ENCODE data around the gene GJC2. TPM values are rescaled to one million over a fixed set of nuclear protein-coding genes. Genes with fewer than 3 reads are reported as not detected.
"Not testable (repeated sequence)": the region's sequence is repeated elsewhere in the genome, so short reads cannot be mapped to it uniquely, and the experiment has no call there.

Gene GJC2
- total and polyA plus RNA-seq, 4 donors, result 0.10 to 0.79 (median 0.25) TPM; not detected in 1

- H3K27me3 ChIP-seq (ENCODE audit: control insufficient read depth in 4 of 4, insufficient read depth in 4 of 4, low read length in 3 of 4), result no peaks in the 10 kb centered on the region
- H3K9me3 ChIP-seq (ENCODE audit: control insufficient read depth in 4 of 4, low read length in 3 of 4), result no peaks in the 10 kb centered on the region
- H3K4me3 ChIP-seq (ENCODE audit: low read depth in 1 of 3, low read length in 3 of 3), result no peak overlapping the region
- DNase-seq (ENCODE audit: low spot score), result no peak
- 85% methylated on average over 7 of the region's 7 CpGs for WGBS
- H3K36me3 ChIP-seq (ENCODE audit: control insufficient read depth in 4 of 4, insufficient read depth in 3 of 4, low read depth in 1 of 4, low read length in 3 of 4), result peaks cover 0 to 15% (median 10%) of the 10 kb centered on the region in 4 donors
- no peak overlapping the region for H3K9ac ChIP-seq (ENCODE audit: low read depth in 1 of 2, low read length in 2 of 2)
- no peak overlapping the region for H3K27ac ChIP-seq (ENCODE audit: low read depth in 1 of 2, low read length in 2 of 2)
- H3K4me1 ChIP-seq (ENCODE audit: control insufficient read depth in 4 of 4, insufficient read depth in 4 of 4, low read length in 3 of 4), result peaks cover 2 to 22% (median 16%) of the 10 kb centered on the region in 4 donors
- no peak for TF ChIP-seq EGR1 (IDR thresholded peaks at IDR 0.05; ENCODE audit: low read depth in 2 of 2)
- TF ChIP-seq SP1 (IDR thresholded peaks at IDR 0.05), result no peak
- no peak for TF ChIP-seq RAD21 (IDR thresholded peaks at IDR 0.05)
- no peak for TF ChIP-seq HNF4A (conservative IDR thresholded peaks at IDR 0.05)
- no peak for TF ChIP-seq REST (IDR thresholded peaks at IDR 0.05)
- no peak for TF ChIP-seq YY1 (IDR thresholded peaks at IDR 0.05)
- no peak for TF ChIP-seq FOXA1 (IDR thresholded peaks at IDR 0.05)
- no peak for TF ChIP-seq JUND (IDR thresholded peaks at IDR 0.05)
- no peak for TF ChIP-seq TAF1 (conservative IDR thresholded peaks at IDR 0.05)
- TF ChIP-seq NR2F2 (IDR thresholded peaks at IDR 0.05), result no peak
- no peak for TF ChIP-seq GABPA (IDR thresholded peaks at IDR 0.05 in 1 of 2, conservative IDR thresholded peaks at IDR 0.05 in 1 of 2)
These were observed 39.2 kb upstream of the GJC2 start for GRCh38 chr1:228110556-228110955.

GRCh38 chr1:228111315-228111714, 38.4 kb upstream of the GJC2 start:
- not testable (repeated sequence) for DNase-seq (ENCODE audit: low spot score); H3K9ac ChIP-seq (ENCODE audit: low read depth in 1 of 2, low read length in 2 of 2); H3K9me3 ChIP-seq (ENCODE audit: control insufficient read depth in 4 of 4, low read length in 3 of 4); H3K27ac ChIP-seq (ENCODE audit: low read depth in 1 of 2, low read length in 2 of 2); H3K4me3 ChIP-seq (ENCODE audit: low read depth in 1 of 3, low read length in 3 of 3); H3K27me3 ChIP-seq (ENCODE audit: control insufficient read depth in 4 of 4, insufficient read depth in 4 of 4, low read length in 3 of 4)
- WGBS, result 93% methylated on average over 6 of the region's 6 CpGs
- Histone ChIP-seq H3K4me1 (ENCODE audit: control insufficient read depth in 4 of 4, insufficient read depth in 4 of 4, low read length in 3 of 4) (peaks cover 2 to 22% (median 16%) of the 10 kb centered on the region in 4 donors), H3K36me3 (ENCODE audit: control insufficient read depth in 4 of 4, insufficient read depth in 3 of 4, low read depth in 1 of 4, low read length in 3 of 4) (peaks cover 0 to 11% (median 6%) of the 10 kb centered on the region in 4 donors)

GRCh38 chr1:228112167-228112566, 37.6 kb upstream of the GJC2 start:
- 94% methylated on average over 7 of the region's 7 CpGs for WGBS
- Histone ChIP-seq H3K9ac (ENCODE audit: low read depth in 1 of 2, low read length in 2 of 2) (no peak overlapping the region), H3K4me3 (ENCODE audit: low read depth in 1 of 3, low read length in 3 of 3) (no peak overlapping the region), H3K27ac (ENCODE audit: low read depth in 1 of 2, low read length in 2 of 2) (no peak overlapping the region), H3K4me1 (ENCODE audit: control insufficient read depth in 4 of 4, insufficient read depth in 4 of 4, low read length in 3 of 4) (peaks cover 2 to 22% (median 16%) of the 10 kb centered on the region in 4 donors), H3K27me3 (ENCODE audit: control insufficient read depth in 4 of 4, insufficient read depth in 4 of 4, low read length in 3 of 4) (no peaks in the 10 kb centered on the region), H3K36me3 (ENCODE audit: control insufficient read depth in 4 of 4, insufficient read depth in 3 of 4, low read depth in 1 of 4, low read length in 3 of 4) (peaks cover 0 to 4% (median 2%) of the 10 kb centered on the region in 4 donors), H3K9me3 (ENCODE audit: control insufficient read depth in 4 of 4, low read length in 3 of 4) (no peaks in the 10 kb centered on the region)
- TF ChIP-seq HNF4A (conservative IDR thresholded peaks at IDR 0.05) (no peak), MAX (IDR thresholded peaks at IDR 0.05) (no peak), EGR1 (IDR thresholded peaks at IDR 0.05; ENCODE audit: low read depth in 2 of 2) (no peak), GABPA (IDR thresholded peaks at IDR 0.05 in 1 of 2, conservative IDR thresholded peaks at IDR 0.05 in 1 of 2) (no peak), SP1 (IDR thresholded peaks at IDR 0.05) (no peak), NR2F2 (IDR thresholded peaks at IDR 0.05) (no peak), RAD21 (IDR thresholded peaks at IDR 0.05) (no peak), ZBTB33 (IDR thresholded peaks at IDR 0.05) (no peak), JUND (IDR thresholded peaks at IDR 0.05) (no peak), REST (IDR thresholded peaks at IDR 0.05) (no peak), FOXA2 (IDR thresholded peaks at IDR 0.05) (no peak), RXRA (IDR thresholded peaks at IDR 0.05) (no peak), ATF3 (IDR thresholded peaks at IDR 0.05) (no peak), HNF4G (IDR thresholded peaks at IDR 0.05) (no peak)
- no peak for DNase-seq (ENCODE audit: low spot score)
